Fibroblast of mammary gland (primary cell): ENCODE results near the gene DPH2.

ENCODE experiments used
- DNase-seq: peaks from one replicate; pipeline ENCODE4 v3.0.0-alpha.2; 2010; ENCODE audit warnings: low read depth
- H3K4me3 ChIP-seq: 2 replicates; pipeline ENCODE4 v1.5.1; 2011; ENCODE audit warnings: low read depth, mild to moderate bottlenecking, low read length, moderate library complexity; ENCODE audit not compliant: control insufficient read depth
- TF ChIP-seq, protein P1 (sequence below): conservative IDR thresholded peaks from 2 replicates; pipeline ENCODE4 v1.5.1; 2011; ENCODE audit warnings: low read depth, low read length, inconsistent platforms; ENCODE audit not compliant: control insufficient read depth, insufficient read depth

DPH2 gene

DNA sequence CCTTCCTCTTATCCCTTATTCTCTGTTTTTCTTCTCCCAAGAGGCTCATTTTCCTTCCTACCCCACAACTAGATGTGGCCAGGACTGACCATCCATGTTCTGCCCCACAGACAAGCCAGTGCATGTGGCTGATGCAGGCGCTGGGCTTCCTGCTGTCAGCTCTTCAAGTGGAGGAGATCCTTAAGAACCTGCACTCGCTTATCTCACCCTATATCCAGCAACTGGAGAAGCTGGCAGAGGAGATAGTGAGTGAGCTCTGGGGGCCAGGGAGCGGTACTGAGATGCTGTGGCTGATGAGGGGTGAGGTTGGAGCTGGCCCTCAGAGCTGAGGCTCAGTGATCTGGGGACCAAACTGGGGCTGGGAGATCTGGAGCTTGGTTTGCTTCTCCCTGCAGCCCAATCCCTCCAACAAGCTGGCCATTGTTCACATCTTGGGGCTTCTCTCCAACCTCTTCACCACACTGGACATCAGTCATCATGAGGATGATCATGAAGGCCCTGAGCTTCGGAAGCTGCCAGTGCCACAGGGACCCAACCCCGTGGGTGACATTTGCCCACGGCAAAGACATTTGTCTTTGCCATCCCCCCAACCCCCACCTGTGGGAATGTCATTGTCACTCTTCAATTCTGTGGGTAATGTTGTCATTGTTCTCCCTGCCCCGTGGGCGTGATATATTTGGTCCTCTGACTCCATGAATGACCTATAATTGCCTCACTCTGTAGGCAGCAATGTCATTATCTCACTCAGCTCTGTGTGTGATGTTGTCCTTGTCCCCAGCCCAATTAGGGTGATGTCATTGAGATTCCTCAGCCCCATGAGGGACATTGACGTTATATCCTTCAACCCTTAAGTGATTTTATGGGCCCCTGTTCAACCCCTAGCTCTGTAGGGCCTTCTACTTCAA is 11.2 kb upstream of the DPH2 start:
- TF ChIP-seq, protein P1, sequence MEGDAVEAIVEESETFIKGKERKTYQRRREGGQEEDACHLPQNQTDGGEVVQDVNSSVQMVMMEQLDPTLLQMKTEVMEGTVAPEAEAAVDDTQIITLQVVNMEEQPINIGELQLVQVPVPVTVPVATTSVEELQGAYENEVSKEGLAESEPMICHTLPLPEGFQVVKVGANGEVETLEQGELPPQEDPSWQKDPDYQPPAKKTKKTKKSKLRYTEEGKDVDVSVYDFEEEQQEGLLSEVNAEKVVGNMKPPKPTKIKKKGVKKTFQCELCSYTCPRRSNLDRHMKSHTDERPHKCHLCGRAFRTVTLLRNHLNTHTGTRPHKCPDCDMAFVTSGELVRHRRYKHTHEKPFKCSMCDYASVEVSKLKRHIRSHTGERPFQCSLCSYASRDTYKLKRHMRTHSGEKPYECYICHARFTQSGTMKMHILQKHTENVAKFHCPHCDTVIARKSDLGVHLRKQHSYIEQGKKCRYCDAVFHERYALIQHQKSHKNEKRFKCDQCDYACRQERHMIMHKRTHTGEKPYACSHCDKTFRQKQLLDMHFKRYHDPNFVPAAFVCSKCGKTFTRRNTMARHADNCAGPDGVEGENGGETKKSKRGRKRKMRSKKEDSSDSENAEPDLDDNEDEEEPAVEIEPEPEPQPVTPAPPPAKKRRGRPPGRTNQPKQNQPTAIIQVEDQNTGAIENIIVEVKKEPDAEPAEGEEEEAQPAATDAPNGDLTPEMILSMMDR, result no peak
- no peak overlapping the region for H3K4me3 ChIP-seq
- no peak for DNase-seq

DNA sequence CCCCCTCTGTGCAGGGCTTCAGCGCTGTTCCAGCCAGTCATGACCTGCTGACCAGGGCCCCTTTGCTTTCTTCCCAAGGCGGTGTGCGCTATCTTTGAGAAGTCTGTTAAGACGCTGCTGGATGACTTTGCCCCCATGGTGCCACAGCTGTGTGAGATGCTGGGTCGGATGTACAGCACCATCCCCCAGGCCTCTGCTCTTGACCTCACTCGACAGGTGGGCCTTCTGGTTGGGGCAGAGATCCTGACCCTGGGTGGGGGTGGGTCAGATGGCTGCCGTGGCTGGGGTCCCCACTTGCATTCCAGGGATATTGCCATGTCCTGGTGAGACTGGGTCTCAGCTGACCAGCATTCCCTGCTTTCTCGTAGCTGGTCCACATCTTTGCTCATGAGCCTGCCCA is 9.0 kb upstream of the DPH2 start:
- TF ChIP-seq, protein P1, result no peak
- no peak overlapping the region for H3K4me3 ChIP-seq

DNA sequence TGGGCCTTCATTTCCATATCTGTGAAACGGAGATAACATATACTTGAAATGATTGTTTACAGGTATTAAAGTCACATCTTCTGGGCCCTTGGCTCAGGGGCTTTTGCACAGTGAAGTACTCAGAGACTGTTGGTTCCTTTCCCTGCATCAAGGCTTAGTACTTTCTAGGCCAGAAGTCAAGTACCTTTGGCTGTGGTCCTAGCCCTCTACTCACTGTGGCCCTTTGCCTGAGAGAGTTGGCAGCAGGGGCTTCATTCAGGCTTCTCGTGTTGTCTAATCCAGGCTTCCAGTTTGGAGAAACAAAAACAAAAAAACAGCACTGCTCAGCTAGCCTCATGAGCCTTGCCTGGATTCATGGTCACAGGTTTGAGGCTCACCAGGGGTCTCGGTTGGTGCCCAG is 8.1 kb upstream of the DPH2 start:
- DNase-seq, result no peak
- no peak overlapping the region for H3K4me3 ChIP-seq
- TF ChIP-seq, protein P1, result no peak

More for the DNA sequence above, 9.0 kb upstream of the DPH2 start:
- DNase-seq, result no peak

DNA sequence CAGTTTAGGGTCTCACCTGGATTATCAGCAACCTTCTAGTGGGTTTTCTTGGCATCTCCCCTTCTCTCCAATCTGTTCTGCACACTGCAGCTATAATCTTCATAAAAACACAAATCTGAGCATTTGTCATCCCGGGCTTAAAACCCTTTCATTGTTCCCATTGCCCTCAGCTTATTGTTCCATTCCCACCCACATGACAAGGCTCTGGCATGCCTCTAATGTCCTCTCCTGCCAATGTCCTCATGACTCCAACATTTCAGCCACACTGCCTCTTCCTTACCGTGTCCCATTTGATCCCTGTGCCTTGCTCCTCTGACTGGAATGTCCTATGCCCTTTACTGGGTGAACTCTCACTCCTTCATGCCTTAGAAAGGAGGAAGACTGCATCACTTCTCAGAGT is 7.5 kb upstream of the DPH2 start:
- no peak for DNase-seq
- TF ChIP-seq, protein P1, result no peak
- H3K4me3 ChIP-seq, result no peak overlapping the region

DNA sequence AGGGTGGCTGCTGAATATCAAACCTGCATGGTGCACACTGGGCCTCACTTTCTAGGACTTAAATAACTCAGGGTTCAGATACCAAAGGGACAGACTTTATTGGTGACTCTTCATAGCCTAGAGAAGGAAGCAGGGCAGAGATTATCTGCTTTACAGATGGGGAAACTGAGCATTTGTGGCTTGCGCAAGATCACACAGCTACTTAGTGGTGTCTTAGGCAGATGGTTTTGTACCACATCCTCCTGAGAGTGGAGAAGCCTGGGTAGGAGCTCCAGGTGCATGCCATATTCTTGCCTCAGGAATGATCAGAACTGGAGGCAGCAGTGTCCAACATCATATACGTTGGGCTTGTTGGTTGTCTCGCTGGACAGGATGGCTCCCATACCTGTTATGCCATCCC is 6.8 kb upstream of the DPH2 start:
- DNase-seq, result no peak
- H3K4me3 ChIP-seq, result no peak overlapping the region
- TF ChIP-seq, protein P1, result no peak

DNA sequence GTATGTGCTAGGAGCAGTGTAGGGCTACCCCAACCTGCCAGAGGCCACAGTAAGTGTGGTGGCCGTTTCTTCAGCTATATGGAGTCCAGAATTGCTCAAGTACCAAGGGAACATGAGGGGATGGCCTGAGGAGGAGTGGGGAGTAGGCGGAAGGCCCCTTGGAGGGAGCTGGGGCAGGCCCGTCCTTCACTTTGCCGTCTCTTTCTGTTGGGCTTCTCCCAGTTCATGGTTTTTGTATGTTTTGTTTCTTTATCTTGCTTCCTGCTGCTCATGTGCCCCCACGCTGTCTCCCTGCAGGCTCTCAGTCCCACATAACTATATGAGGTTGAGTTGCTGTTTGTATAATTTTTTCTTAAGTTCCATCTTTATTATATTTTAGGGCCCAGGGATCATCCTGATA is 5.9 kb upstream of the DPH2 start:
- no peak overlapping the region for H3K4me3 ChIP-seq
- TF ChIP-seq, protein P1, result no peak
- DNase-seq, result no peak

DNA sequence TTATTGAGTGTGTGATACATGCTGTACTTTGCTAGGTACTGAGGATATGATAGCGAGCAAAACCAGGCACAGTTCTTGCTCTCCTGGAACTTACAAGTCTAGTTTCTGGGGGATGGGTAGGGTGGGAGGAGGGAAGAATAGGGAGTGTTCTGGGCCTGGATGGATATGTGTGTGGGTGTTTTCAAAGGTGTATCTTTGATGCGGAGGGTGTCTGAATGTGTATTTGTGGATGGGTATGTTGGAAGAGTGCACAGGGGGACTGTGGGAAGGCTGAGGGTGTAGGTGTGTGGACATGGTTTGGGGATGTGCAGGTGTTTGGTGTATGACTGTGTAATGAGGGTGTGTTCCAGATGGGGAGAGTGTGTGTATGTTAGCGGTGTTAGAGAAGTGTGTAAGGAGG is 4.5 kb upstream of the DPH2 start:
- H3K4me3 ChIP-seq, result no peak overlapping the region
- TF ChIP-seq, protein P1, result no peak
- DNase-seq, result no peak
